ENCODE results near the gene RYK.

- TF ChIP-seq, protein P1, sequence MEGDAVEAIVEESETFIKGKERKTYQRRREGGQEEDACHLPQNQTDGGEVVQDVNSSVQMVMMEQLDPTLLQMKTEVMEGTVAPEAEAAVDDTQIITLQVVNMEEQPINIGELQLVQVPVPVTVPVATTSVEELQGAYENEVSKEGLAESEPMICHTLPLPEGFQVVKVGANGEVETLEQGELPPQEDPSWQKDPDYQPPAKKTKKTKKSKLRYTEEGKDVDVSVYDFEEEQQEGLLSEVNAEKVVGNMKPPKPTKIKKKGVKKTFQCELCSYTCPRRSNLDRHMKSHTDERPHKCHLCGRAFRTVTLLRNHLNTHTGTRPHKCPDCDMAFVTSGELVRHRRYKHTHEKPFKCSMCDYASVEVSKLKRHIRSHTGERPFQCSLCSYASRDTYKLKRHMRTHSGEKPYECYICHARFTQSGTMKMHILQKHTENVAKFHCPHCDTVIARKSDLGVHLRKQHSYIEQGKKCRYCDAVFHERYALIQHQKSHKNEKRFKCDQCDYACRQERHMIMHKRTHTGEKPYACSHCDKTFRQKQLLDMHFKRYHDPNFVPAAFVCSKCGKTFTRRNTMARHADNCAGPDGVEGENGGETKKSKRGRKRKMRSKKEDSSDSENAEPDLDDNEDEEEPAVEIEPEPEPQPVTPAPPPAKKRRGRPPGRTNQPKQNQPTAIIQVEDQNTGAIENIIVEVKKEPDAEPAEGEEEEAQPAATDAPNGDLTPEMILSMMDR (IDR thresholded peaks at IDR 0.05) = no peak
- TF ChIP-seq POLR2A (IDR thresholded peaks at IDR 0.05) = no peak
Measured at GRCh38 chr3:134161898-134162615, 88.6 kb downstream of the RYK start.
